H9 (cell line): ENCODE results near the gene IGFALS. TPM values are rescaled to one million over a fixed set of nuclear protein-coding genes. Genes with fewer than 3 reads are reported as not detected.

Experiments
- DNase-seq: peaks from one replicate; pipeline ENCODE4 v3.0.0-alpha.2; 2017
- H2AFZ ChIP-seq: one replicate; pipeline ENCODE4 v1.6.1; 2013; ENCODE audit warnings: mild to moderate bottlenecking, low read length, control low read depth, moderate library complexity
- H2AK5ac ChIP-seq: 2 replicates; pipeline ENCODE4 v1.6.1; 2013; ENCODE audit warnings: low read length, control low read depth, mixed read lengths; ENCODE audit not compliant: insufficient read length
- H2BK120ac ChIP-seq: one replicate; pipeline ENCODE4 v1.6.1; 2013; ENCODE audit warnings: low read depth, mild to moderate bottlenecking, low read length, control low read depth, inconsistent platforms; ENCODE audit not compliant: poor library complexity, severe bottlenecking
- H2BK12ac ChIP-seq: 2 replicates; pipeline ENCODE4 v1.6.1; 2013; ENCODE audit warnings: low read length, control low read depth, mixed read lengths, low read depth; ENCODE audit not compliant: insufficient read length
- H2BK15ac ChIP-seq: 2 replicates; pipeline ENCODE4 v1.6.1; 2013; ENCODE audit warnings: low read depth, low read length, control low read depth
- H2BK20ac ChIP-seq: one replicate; pipeline ENCODE4 v1.6.1; 2013; ENCODE audit warnings: low read depth, mild to moderate bottlenecking, low read length, control low read depth, inconsistent platforms; ENCODE audit not compliant: poor library complexity, severe bottlenecking
- H2BK5ac ChIP-seq: 2 replicates; pipeline ENCODE4 v1.6.1; 2013; ENCODE audit warnings: low read length, control low read depth, mixed read lengths; ENCODE audit not compliant: insufficient read length
- H3K14ac ChIP-seq: 2 replicates; pipeline ENCODE4 v1.6.1; 2013; ENCODE audit warnings: low read length, control low read depth; ENCODE audit not compliant: insufficient read depth
- H3K18ac ChIP-seq: 2 replicates; pipeline ENCODE4 v1.6.1; 2013; ENCODE audit warnings: low read depth, mild to moderate bottlenecking, mixed read lengths, low read length, control low read depth; ENCODE audit not compliant: insufficient read length
- H3K23ac ChIP-seq: 2 replicates; pipeline ENCODE4 v1.6.1; 2013; ENCODE audit warnings: low read length, control low read depth, mixed read lengths, low read depth; ENCODE audit not compliant: insufficient read length
- H3K23me2 ChIP-seq: 2 replicates; pipeline ENCODE4 v1.6.1; 2013; ENCODE audit warnings: low read depth, mild to moderate bottlenecking, mixed read lengths, low read length, control low read depth; ENCODE audit not compliant: insufficient read length, poor library complexity, severe bottlenecking
- H3K27ac ChIP-seq: 2 replicates; pipeline ENCODE4 v1.5.1; 2013; ENCODE audit warnings: low read length, control low read depth, mixed read lengths, low read depth; ENCODE audit not compliant: insufficient read length
- H3K27me3 ChIP-seq: 2 replicates; pipeline ENCODE4 v1.6.1; 2013; ENCODE audit warnings: low read length, control low read depth, inconsistent platforms; ENCODE audit not compliant: insufficient read depth
- H3K4ac ChIP-seq: 2 replicates; pipeline ENCODE4 v1.6.1; 2013; ENCODE audit warnings: low read depth, mild to moderate bottlenecking, control low read depth, inconsistent platforms, low read length, moderate library complexity
- H3K4me1 ChIP-seq: 2 replicates; pipeline ENCODE4 v1.6.1; 2013; ENCODE audit warnings: low read length, control low read depth, inconsistent platforms; ENCODE audit not compliant: insufficient read depth
- H3K4me2 ChIP-seq: 2 replicates; pipeline ENCODE4 v1.6.1; 2013; ENCODE audit warnings: low read length, control low read depth, mixed read lengths; ENCODE audit not compliant: insufficient read length, insufficient read depth
- H3K56ac ChIP-seq: 2 replicates; pipeline ENCODE4 v1.6.1; 2013; ENCODE audit warnings: low read depth, mild to moderate bottlenecking, mixed read lengths, low read length, control low read depth; ENCODE audit not compliant: insufficient read length
- H3K79me1 ChIP-seq: 2 replicates; pipeline ENCODE4 v1.6.1; 2013; ENCODE audit warnings: low read depth, mild to moderate bottlenecking, moderate library complexity, low read length, control low read depth, inconsistent platforms; ENCODE audit not compliant: insufficient read depth, poor library complexity, severe bottlenecking
- H3K79me2 ChIP-seq: 2 replicates; pipeline ENCODE4 v1.6.1; 2013; ENCODE audit warnings: low read length, control low read depth, inconsistent platforms; ENCODE audit not compliant: insufficient read depth
- H3K9ac ChIP-seq: 2 replicates; pipeline ENCODE4 v1.6.1; 2013; ENCODE audit warnings: low read length, control low read depth, mixed read lengths; ENCODE audit not compliant: insufficient read length; ENCODE audit errors: extremely low read depth
- H3K9me3 ChIP-seq: one replicate; pipeline ENCODE4 v1.6.1; 2013; ENCODE audit warnings: low read depth, low read length, inconsistent platforms; ENCODE audit not compliant: control insufficient read depth
- H3T11ph ChIP-seq: one replicate; pipeline ENCODE4 v1.6.1; 2013; ENCODE audit warnings: mild to moderate bottlenecking, low read length, control low read depth, inconsistent platforms
- H4K20me1 ChIP-seq: one replicate; pipeline ENCODE4 v1.6.1; 2013; ENCODE audit not compliant: control insufficient read depth, insufficient read length, insufficient read depth
- H4K5ac ChIP-seq: 2 replicates; pipeline ENCODE4 v1.6.1; 2013; ENCODE audit warnings: low read depth, mild to moderate bottlenecking, mixed read lengths, low read length, control low read depth; ENCODE audit not compliant: insufficient read length
- H4K8ac ChIP-seq: replicated peaks from 2 replicates; pipeline ENCODE4 v1.6.1; 2013; ENCODE audit warnings: low read length, control low read depth, mixed read lengths, low read depth; ENCODE audit not compliant: insufficient read length
- H4K91ac ChIP-seq: 2 replicates; pipeline ENCODE4 v1.6.1; 2013; ENCODE audit warnings: low read depth, mild to moderate bottlenecking, moderate library complexity, mixed read lengths, low read length, control low read depth; ENCODE audit not compliant: insufficient read length
- H3K27ac Mint-ChIP-seq, 3 experiments: 2 replicates in 2 of 3; 3 replicates in 1 of 3; pipeline ENCODE4 v1.8.0; 2020 to 2021; ENCODE audit warnings: mixed read lengths in 3 of 3, mild to moderate bottlenecking in 1 of 3, moderate library complexity in 1 of 3
- H3K27me3 Mint-ChIP-seq: 2 replicates; pipeline ENCODE4 v1.8.0; 2021; ENCODE audit warnings: low read depth, mild to moderate bottlenecking, moderate library complexity, mixed read lengths
- H3K36me3 Mint-ChIP-seq, 3 experiments: 2 replicates in 2 of 3; 3 replicates in 1 of 3; pipeline ENCODE4 v1.8.0; 2020 to 2021; ENCODE audit warnings: low read depth in 3 of 3, mixed read lengths in 3 of 3; ENCODE audit not compliant: insufficient read depth in 1 of 3
- H3K4me1 Mint-ChIP-seq, 2 experiments: 2 replicates each; pipeline ENCODE4 v1.8.0; 2020; ENCODE audit warnings: mixed read lengths in 2 of 2
- H3K4me3 Mint-ChIP-seq, 2 experiments: 2 replicates in 1 of 2; 3 replicates in 1 of 2; pipeline ENCODE4 v1.8.0; 2020 to 2021; ENCODE audit warnings: mild to moderate bottlenecking in 2 of 2, mixed read lengths in 2 of 2, moderate library complexity in 1 of 2
- H3K9me3 Mint-ChIP-seq, 2 experiments: 2 replicates in 1 of 2; 3 replicates in 1 of 2; pipeline ENCODE4 v1.8.0; 2020; ENCODE audit warnings: mild to moderate bottlenecking in 2 of 2, mixed read lengths in 2 of 2, moderate library complexity in 1 of 2
- CTCF ChIP-seq: fragments of 200-600 bp; sonication (generic); conservative IDR thresholded peaks from 3 replicates; pipeline ENCODE4 v1.8.0; 2021; ENCODE audit warnings: antibody characterized with exemption, mild to moderate bottlenecking
- WGBS: extraction: QIAGEN DNeasy Blood & Tissue Kit; methylation state at CpG from one replicate; pipeline ENCODE4 v1.1.7; 2013; ENCODE audit warnings: missing lambda C conversion rate, low lambda C conversion rate, mixed read lengths; ENCODE audit not compliant: insufficient read length; ENCODE audit errors: extremely low coverage; 5-methylcytosine and 5-hydroxymethylcytosine counted together
- total RNA-seq: library from RNA; stranded (reverse); gene quantifications from 2 replicates; pipeline ENCODE4 v1.2.1, GENCODE V29; 2021

Gene IGFALS
- total RNA-seq, 1 experiment from 2014 or later: not detected

GRCh38 chr16:1774448-1774780 is 19.1 kb downstream of the IGFALS start:
- H2BK5ac ChIP-seq: no peak overlapping the region
- no peak for TF ChIP-seq CTCF
- no peak overlapping the region for H2AK5ac ChIP-seq
- no peak overlapping the region for H3K14ac ChIP-seq
- H3K9me3 Mint-ChIP-seq: no peaks in the 10 kb centered on the region
- H3K4me2 ChIP-seq: peak overlapping the region; percentile 64
- no peaks in the 10 kb centered on the region for H3K27me3 ChIP-seq
- no peak overlapping the region for H2BK15ac ChIP-seq
- WGBS: no CpG with 5 or more reads among the region's 7 CpGs
- no peak overlapping the region for H2BK20ac ChIP-seq
- peaks cover 5% of the 10 kb centered on the region for H3K79me1 ChIP-seq
- H3K4me1 ChIP-seq: no peaks in the 10 kb centered on the region
- H3K27ac Mint-ChIP-seq: no peak overlapping the region
- peak overlapping the region; percentile 95 to 98; a peak in 3 of 5 replicates for H3K4me3 Mint-ChIP-seq
- H3K27me3 Mint-ChIP-seq: no peaks in the 10 kb centered on the region; the same call in 1 of the 2 replicates
- no peak for DNase-seq
- H3K23ac ChIP-seq: no peak overlapping the region
- H2BK12ac ChIP-seq: no peak overlapping the region
- H3K79me2 ChIP-seq: no peaks in the 10 kb centered on the region; the same call in 1 of the 2 replicates
- no peak overlapping the region for H3T11ph ChIP-seq
- no peaks in the 10 kb centered on the region for H3K9me3 ChIP-seq
- no peak overlapping the region for H3K18ac ChIP-seq
- H3K27ac ChIP-seq: no peak overlapping the region
- peaks cover 3 to 19% of the 10 kb centered on the region in 2 experiments for H3K4me1 Mint-ChIP-seq
- H3K36me3 Mint-ChIP-seq: peaks cover 9 to 40% (median 19%) of the 10 kb centered on the region in 3 experiments; a peak in 6 of 7 replicates
- H3K9ac ChIP-seq: no peak overlapping the region
- H3K23me2 ChIP-seq: peaks cover 9% of the 10 kb centered on the region
- H4K91ac ChIP-seq: no peak overlapping the region
- no peak overlapping the region for H3K4ac ChIP-seq
- H4K8ac ChIP-seq: no peak overlapping the region
- H4K20me1 ChIP-seq: no peaks in the 10 kb centered on the region
- H2AFZ ChIP-seq: no peak overlapping the region
- H3K56ac ChIP-seq: no peak overlapping the region
- H4K5ac ChIP-seq: no peak overlapping the region
- no peak overlapping the region for H2BK120ac ChIP-seq
